Stomach (tissue), 4 donors: Measurements from ENCODE around the gene ATP1A1.

Experiments
- CTCF ChIP-seq, 7 experiments: fragments of 450-650 bp in 4 of 7; fragments of 200-600 bp in 3 of 7; sonication (generic) in 3 of 7; IDR thresholded peaks; one replicate each; pipeline ENCODE4 v1.5.1; 2016 to 2019; ENCODE audit warnings: antibody characterized with exemption in 7 of 7, control low read depth in 2 of 7, mild to moderate bottlenecking in 1 of 7
- POLR2A ChIP-seq, 4 donors: fragments of 450-650 bp; IDR thresholded peaks; one replicate each; pipeline ENCODE4 v1.6.1; 2016; ENCODE audit warnings: antibody characterized with exemption in 4 of 4, control low read depth in 2 of 4, mild to moderate bottlenecking in 1 of 4, moderate library complexity in 1 of 4
- POLR2AphosphoS5 ChIP-seq, 3 donors: sonication (generic); formaldehyde crosslinking; IDR thresholded peaks; one replicate each; pipeline ENCODE4 v1.6.1; 2016; ENCODE audit warnings: antibody characterized with exemption in 3 of 3

GRCh38 chr1:116411784-116412479, 38.9 kb downstream of the ATP1A1 start:
- TF ChIP-seq CTCF (IDR thresholded peaks at IDR 0.05) (no peak), POLR2AphosphoS5 (IDR thresholded peaks at IDR 0.05) (no peak), POLR2A (IDR thresholded peaks at IDR 0.05) (no peak)
